HL-60 (cell line): ENCODE data around the gene PRDM16.

Experiments used
- DNase-seq, 2 experiments: peaks; one replicate each; pipeline ENCODE4 v3.0.0-alpha.2; 2010 to 2020; ENCODE audit warnings: low read depth in 1 of 2, low spot score in 1 of 2
- H3K27ac ChIP-seq: fragments of 250-450 bp; sonication (Bioruptor Pico); replicated peaks from 2 replicates; pipeline ENCODE4 v1.5.1; 2020; ENCODE audit warnings: mild to moderate bottlenecking, moderate library complexity
- H3K27me3 ChIP-seq: fragments of 250-450 bp; sonication (Bioruptor Pico); 2 replicates; pipeline ENCODE4 v1.5.1; 2021; ENCODE audit warnings: mild to moderate bottlenecking, moderate library complexity; ENCODE audit not compliant: insufficient read depth, poor library complexity, severe bottlenecking
- H3K4me3 ChIP-seq: replicated peaks from 2 replicates; pipeline ENCODE4 v1.5.1; 2011; ENCODE audit warnings: mild to moderate bottlenecking, control low read depth, low read length; ENCODE audit not compliant: insufficient read depth
- CTCF ChIP-seq: IDR thresholded peaks from one replicate; pipeline ENCODE4 v1.5.1; 2011; ENCODE audit warnings: low read length, control low read depth, inconsistent platforms; ENCODE audit not compliant: insufficient read depth
- GABPA ChIP-seq: IDR thresholded peaks from 2 replicates; pipeline ENCODE4 v1.6.1; 2012; ENCODE audit warnings: low read depth
- POLR2AphosphoS5 ChIP-seq: IDR thresholded peaks from 2 replicates; pipeline ENCODE4 v1.6.1; 2012; ENCODE audit warnings: low read depth
- REST ChIP-seq: IDR thresholded peaks from 2 replicates; pipeline ENCODE4 v1.6.1; 2012; ENCODE audit warnings: low read depth; ENCODE audit not compliant: insufficient replicate concordance
- SPI1 ChIP-seq: IDR thresholded peaks from 2 replicates; pipeline ENCODE4 v1.6.1; 2012; ENCODE audit warnings: low read depth, mild to moderate bottlenecking, borderline replicate concordance

Gene PRDM16

GRCh38 chr1:3369446-3370076, 300.6 kb downstream of the PRDM16 start:
- Histone ChIP-seq H3K27ac (no peak overlapping the region), H3K4me3 (no peak overlapping the region), H3K27me3 (peaks cover 7% of the 10 kb centered on the region)
- TF ChIP-seq REST (no peak), POLR2AphosphoS5 (no peak), GABPA (no peak), CTCF (no peak), SPI1 (no peak)
- DNase-seq: no peak

GRCh38 chr1:3370856-3371703, 302.1 kb downstream of the PRDM16 start:
- no peak for DNase-seq
- Histone ChIP-seq H3K27ac (no peak overlapping the region), H3K4me3 (no peak overlapping the region), H3K27me3 (peaks cover 2% of the 10 kb centered on the region)
- TF ChIP-seq SPI1 (no peak), GABPA (no peak), REST (no peak), POLR2AphosphoS5 (no peak), CTCF (no peak)

- DNase-seq: no peak
- Histone ChIP-seq H3K27ac (no peak overlapping the region), H3K4me3 (no peak overlapping the region), H3K27me3 (peaks cover 2% of the 10 kb centered on the region)
- TF ChIP-seq REST: no peak
- TF ChIP-seq GABPA: no peak
- TF ChIP-seq SPI1: no peak
- no peak for TF ChIP-seq POLR2AphosphoS5
- TF ChIP-seq CTCF: no peak
These were observed 303.3 kb downstream of the PRDM16 start for GRCh38 chr1:3372317-3372716.
